ENCODE data around the gene OSBPL10. TPM values are rescaled to one million over a fixed set of nuclear protein-coding genes. Genes with fewer than 3 reads are reported as not detected.

Gene OSBPL10
- total RNA-seq, 4 donors from 2014 or later: 18.6 to 33.6 (median 28.8) TPM

GRCh38 chr3:31945738-31946052 is 35.4 kb downstream of the OSBPL10 start:
- H3K36me3 ChIP-seq: no peaks in the 10 kb centered on the region
- 65 to 91% methylated on average over 3 of the region's 3 CpGs for WGBS, 2 donors
- no peak for TF ChIP-seq CTCF (IDR thresholded peaks at IDR 0.05)
- no peak for TF ChIP-seq POLR2A (IDR thresholded peaks at IDR 0.05)
- no peak overlapping the region for H3K4me3 ChIP-seq (replicated peaks in 1 of 3)
- H3K27me3 ChIP-seq: no peaks in the 10 kb centered on the region
- H3K27ac ChIP-seq: peak overlapping the region in 2 of 3 donors; percentile 2 to 28
- DNase-seq: no peak
- H3K4me1 ChIP-seq: peaks cover 4 to 13% of the 10 kb centered on the region in 2 donors
- no peaks in the 10 kb centered on the region for H3K9me3 ChIP-seq
- intact Hi-C loops (cut with DNase I): no loop called here

- no peak overlapping the region for H3K4me3 ChIP-seq (replicated peaks in 1 of 3)
- H3K4me1 ChIP-seq: peaks cover 4 to 13% of the 10 kb centered on the region in 2 donors
- intact Hi-C loops (cut with DNase I): no loop called here
- no peaks in the 10 kb centered on the region for H3K9me3 ChIP-seq
- TF ChIP-seq POLR2A (IDR thresholded peaks at IDR 0.05) (no peak), CTCF (IDR thresholded peaks at IDR 0.05) (no peak)
- no peak overlapping the region for H3K27ac ChIP-seq
- H3K27me3 ChIP-seq: no peaks in the 10 kb centered on the region
- no peaks in the 10 kb centered on the region for H3K36me3 ChIP-seq
- DNase-seq: no peak
Observed at GRCh38 chr3:31943041-31943440, 38.0 kb downstream of the OSBPL10 start.

GRCh38 chr3:31942446-31942845 is 38.6 kb downstream of the OSBPL10 start:
- TF ChIP-seq POLR2A (IDR thresholded peaks at IDR 0.05) (no peak), CTCF (IDR thresholded peaks at IDR 0.05) (no peak)
- Histone ChIP-seq H3K4me3 (replicated peaks in 1 of 3) (no peak overlapping the region), H3K4me1 (peaks cover 4 to 13% of the 10 kb centered on the region in 2 donors), H3K36me3 (no peaks in the 10 kb centered on the region), H3K27ac (no peak overlapping the region), H3K27me3 (no peaks in the 10 kb centered on the region), H3K9me3 (no peaks in the 10 kb centered on the region)
- no peak for DNase-seq
- 96 to 97% methylated on average over 2 of the region's 2 CpGs for WGBS, 2 donors
- intact Hi-C loops (cut with DNase I): no loop called here

GRCh38 chr3:31937225-31937624 is 43.8 kb downstream of the OSBPL10 start:
- no peaks in the 10 kb centered on the region for H3K36me3 ChIP-seq
- no peak for DNase-seq
- no peaks in the 10 kb centered on the region for H3K27me3 ChIP-seq
- no peak overlapping the region for H3K27ac ChIP-seq
- intact Hi-C loops (cut with DNase I): no loop called here
- WGBS, 2 donors: 76 to 93% methylated on average over 4 of the region's 4 CpGs
- H3K4me1 ChIP-seq: peaks cover 4 to 39% of the 10 kb centered on the region in 2 donors
- H3K9me3 ChIP-seq: no peaks in the 10 kb centered on the region
- no peak for TF ChIP-seq POLR2A (IDR thresholded peaks at IDR 0.05)
- no peak for TF ChIP-seq CTCF (IDR thresholded peaks at IDR 0.05)
- H3K4me3 ChIP-seq (replicated peaks in 1 of 3): no peak overlapping the region

- intact Hi-C loops (cut with DNase I): no loop called here
- WGBS, 2 donors: 28 to 39% methylated on average over 1 of the region's 1 CpG
- no peak overlapping the region for H3K27ac ChIP-seq
Observed at GRCh38 chr3:31936420-31937060, 44.5 kb downstream of the OSBPL10 start.

More at GRCh38 chr3:31936420-31937060, 44.5 kb downstream of the OSBPL10 start:
- H3K36me3 ChIP-seq: no peaks in the 10 kb centered on the region
- TF ChIP-seq CTCF (IDR thresholded peaks at IDR 0.05) (no peak), POLR2A (IDR thresholded peaks at IDR 0.05) (no peak)
- no peak for DNase-seq
- H3K4me1 ChIP-seq: peaks cover 3 to 39% of the 10 kb centered on the region in 2 donors
- H3K27me3 ChIP-seq: no peaks in the 10 kb centered on the region
- H3K9me3 ChIP-seq: no peaks in the 10 kb centered on the region
- no peak overlapping the region for H3K4me3 ChIP-seq (replicated peaks in 1 of 3)
